Measurements from ENCODE around the gene MED13L.
"Not testable (repeated sequence)": the region's sequence is repeated elsewhere in the genome, so short reads cannot be mapped to it uniquely, and the experiment has no call there.

Gene MED13L

DNA sequence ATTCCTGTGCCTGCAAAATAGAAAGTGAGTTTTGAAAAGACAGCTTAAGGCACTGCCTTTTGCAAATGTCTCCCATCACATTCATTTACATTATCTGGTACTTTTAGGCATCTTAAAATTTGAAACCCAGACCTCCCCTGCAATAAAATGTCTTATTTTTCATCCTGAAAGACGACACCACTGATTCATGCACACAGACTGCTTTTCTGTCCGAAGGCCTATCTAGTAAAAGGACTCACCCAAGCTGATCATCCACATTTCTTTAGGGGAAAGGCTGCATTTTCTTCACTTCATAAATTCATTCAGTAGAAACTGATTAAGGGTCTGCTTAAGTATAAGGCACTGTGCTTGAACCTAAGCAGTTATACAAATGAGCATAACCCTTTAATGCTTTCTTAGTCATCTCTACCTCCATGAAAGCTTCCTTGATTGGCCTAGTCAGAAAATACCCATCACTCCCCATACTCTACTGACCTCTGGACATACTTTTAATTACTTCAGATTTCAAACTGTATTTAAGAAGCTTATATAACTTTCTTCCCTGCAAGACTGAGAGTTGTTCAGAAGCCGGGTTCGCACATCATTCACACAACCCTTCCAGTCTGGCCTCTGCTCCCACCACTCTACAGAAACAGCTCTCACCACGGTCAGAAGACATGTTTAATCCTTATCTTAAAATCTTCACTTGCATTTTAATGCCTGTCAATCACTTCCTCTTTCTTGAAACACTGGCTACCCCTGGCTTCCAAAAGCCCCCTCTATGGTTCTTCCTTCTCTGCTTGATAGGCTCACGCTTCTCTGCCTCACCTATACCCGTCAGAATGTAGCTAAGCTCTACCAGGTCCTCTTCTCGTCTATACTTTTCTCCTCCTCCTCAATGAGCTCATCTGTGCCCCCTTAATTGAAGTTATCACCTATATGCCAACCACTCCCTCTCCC, 288.6 kb downstream of the MED13L start:
- FAIRE-seq, result no peak

DNA sequence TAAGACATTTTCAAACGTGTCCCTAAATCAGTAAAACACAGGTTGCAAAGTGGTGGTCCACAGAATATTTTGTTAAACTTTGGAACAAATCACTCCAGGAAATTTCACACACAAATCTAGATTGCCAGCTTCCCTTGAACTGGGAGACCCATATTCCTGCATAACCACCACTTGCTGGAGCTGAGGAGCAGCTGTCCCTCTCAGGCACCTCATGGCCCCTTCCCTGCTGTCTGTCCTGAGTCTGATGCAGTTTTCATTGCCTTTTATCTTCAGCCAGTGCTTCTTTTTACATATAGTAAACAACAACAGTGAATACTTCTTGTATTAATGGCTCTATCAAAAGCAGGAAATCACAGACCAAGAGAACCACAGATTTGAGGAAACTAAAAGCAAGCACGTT, 289.3 kb downstream of the MED13L start:
- no peak for FAIRE-seq
- DNase-seq (ENCODE audit: insufficient read length, low spot score), result no peak

More for the DNA sequence above, 288.6 kb downstream of the MED13L start:
- no peak for DNase-seq (ENCODE audit: insufficient read length, low spot score)

DNA sequence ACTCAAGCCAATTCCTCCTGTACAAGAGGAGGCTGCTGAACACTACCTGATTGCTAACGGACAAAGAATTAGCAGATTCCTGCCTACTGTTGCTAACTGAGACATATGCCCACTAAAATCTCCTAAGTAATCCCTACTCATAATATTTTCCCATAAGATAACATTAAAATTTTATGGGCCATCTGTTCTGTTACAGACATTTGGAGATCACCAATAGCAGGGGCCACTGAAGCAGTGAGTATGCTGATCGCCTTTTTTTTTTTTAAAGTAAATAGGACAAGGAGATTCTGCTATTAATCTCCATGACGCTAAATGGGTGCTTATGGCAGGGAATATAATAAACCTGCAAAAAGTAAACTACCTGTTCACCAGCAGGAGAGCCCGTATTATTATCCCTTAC, 292.9 kb downstream of the MED13L start:
- FAIRE-seq (no peak), DNase-seq (ENCODE audit: insufficient read length, low spot score) (no peak)

DNA sequence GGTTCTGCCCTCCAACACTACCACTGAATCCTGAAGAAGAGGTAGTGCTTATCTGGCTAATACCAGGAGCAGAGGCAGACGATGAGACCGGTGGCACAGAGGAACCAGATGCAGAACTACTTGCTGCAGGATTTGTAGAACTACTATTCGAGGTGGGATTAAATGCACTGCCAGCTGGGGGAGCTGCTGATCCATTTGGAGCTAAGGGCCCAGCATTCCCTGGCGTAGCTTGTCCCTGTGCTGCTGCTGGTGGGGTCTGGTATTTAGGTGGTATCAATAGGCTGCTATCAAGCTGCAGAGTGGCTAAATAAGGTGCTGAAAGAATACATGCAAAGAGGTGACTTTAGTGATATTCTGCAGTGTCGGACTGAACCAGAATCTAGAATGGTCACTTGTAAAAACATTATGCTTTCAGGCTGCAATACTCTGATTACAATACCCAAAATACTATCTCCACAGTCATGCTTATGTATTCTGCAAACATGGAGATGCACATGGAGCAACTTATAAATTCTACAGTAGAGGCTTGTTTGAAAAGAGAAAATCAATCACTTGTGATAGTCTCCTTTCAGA, 294.2 kb downstream of the MED13L start:
- DNase-seq (ENCODE audit: insufficient read length, low spot score), result no peak
- no peak for FAIRE-seq

DNA sequence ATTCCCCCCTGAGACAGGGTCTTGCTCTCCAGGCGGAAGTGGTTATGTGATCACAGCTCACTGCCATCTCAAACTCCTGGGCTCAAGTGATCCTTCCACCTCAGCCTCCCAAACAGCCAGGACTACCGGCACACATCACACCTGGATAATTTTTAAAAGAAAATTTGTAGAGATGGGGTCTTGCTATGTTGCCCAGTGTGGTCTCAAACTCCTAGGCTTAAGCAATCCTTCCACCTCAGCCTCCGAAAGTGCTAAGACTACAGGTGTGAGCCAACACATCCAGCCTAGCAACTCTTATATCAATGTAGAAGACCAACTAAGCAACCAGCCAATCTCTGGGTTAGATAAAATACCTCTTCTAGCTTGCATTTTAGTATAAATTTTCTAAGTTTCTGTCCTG, 297.2 kb downstream of the MED13L start:
- DNase-seq (ENCODE audit: insufficient read length, low spot score) (no peak), FAIRE-seq (no peak)

DNA sequence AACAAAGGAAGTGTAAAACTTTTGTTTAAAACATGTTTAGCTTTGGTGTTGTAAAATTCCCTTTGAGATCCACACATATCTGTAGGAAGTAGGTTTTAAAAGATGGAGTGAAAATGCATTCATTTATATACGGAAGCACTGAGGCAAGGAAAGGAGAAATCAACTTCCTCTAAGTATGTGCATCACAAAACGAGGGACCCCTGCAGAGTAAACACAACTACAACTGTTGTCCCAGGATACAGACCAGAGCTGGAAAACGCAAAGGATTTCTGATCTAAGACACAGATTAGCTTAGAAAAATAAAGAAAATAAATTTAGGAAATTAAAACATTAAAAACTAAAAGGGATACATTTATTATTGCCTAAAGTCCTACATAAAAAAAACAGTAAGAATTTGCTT, 297.6 kb downstream of the MED13L start:
- no peak for DNase-seq (ENCODE audit: insufficient read length, low spot score)
- FAIRE-seq, result no peak

DNA sequence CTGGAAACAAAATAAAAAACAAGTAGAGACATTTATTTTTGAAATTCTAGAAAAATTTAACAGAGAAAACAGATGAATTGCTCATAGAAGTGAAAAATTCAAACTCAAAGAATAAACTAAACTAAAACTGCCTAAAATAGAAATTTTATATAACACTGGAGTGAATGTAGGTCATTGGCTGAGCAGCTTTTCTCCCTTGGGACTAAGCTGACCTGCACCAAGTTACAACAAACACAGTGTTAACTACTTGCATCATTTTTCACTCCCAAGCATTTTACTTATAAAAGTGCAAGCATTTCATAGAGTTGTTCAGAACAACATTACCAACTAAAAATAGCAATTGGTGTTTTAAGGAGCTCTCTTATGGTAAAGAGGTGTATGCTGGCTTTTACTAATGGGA, 298.1 kb downstream of the MED13L start:
- DNase-seq (ENCODE audit: insufficient read length, low spot score) (no peak), FAIRE-seq (no peak)

DNA sequence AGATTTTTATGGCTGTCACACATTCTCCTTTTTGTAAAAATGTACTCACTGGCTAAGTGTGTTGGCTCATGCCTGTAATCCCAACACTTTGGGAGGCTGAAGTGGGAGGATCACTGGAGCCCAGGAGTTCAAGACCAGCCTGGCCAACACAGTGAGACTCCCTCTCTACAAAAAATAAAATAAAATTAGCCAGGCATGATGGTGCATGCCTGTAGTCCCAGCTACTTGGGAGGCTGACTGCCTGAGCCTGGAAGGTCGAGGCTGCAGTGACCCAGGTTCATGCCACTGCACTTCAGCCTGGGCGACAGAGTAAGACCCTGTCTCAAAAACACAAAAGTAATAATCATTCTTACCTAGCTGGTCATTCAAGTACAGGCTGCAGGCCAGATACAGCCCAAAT, 300.7 kb downstream of the MED13L start:
- FAIRE-seq, result not testable (repeated sequence)

DNA sequence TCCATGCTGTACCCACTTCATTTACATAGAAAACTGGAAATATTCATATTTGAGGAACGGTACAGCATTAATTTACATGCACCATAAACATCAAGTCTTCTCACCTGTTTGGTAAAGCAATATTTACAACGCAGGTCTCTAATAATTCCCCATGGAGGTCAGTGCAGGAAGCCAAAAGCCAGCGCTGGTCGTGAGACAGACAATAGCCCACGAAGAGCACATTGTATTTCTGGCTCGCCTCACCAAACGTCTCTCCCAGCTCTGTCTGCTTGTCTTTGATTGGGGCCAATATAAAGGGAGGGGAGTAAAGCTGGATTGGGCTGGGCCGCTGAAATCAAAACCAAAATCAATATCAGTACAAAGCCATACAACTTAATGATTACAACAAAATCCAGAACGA, 302.1 kb downstream of the MED13L start:
- FAIRE-seq (no peak), DNase-seq (ENCODE audit: insufficient read length, low spot score) (no peak)

More for the DNA sequence above, 300.7 kb downstream of the MED13L start:
- not testable (repeated sequence) for DNase-seq (ENCODE audit: insufficient read length, low spot score)

DNA sequence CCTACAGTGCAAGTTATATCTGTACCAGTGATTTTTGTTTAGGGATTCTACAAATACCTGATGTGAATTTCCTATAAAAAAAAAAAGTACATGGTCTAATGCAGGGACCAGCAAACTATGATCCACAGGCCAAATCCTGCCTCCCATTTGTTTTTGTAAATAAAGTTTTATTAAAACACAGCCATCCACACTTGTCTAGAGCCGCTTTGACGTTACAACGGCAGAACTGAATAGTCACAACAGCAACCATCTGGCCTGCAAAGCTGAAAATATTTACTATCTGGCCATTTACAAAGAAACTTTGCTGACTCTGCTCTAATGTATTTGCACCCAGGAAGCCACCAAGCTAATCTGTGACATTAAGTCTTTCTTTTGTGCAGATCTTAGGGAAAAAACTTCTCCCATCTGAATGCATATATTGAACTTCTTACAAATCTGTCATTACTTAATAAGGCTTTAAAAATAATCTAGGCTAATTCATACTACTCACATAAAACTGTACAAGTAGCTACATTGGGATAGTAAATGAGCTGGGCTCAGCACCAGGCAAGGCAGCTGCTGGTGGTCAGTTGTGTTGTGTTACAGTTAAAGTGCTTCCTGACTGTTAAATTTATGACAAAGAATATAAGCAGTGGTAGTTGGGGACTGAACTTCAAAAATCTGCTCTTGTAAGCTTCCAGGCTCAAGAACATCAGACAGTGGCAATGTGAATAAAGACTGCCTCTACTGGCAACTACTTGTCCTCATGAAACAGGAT, 303.3 kb downstream of the MED13L start:
- no peak for DNase-seq (ENCODE audit: insufficient read length, low spot score)
- FAIRE-seq, result no peak

DNA sequence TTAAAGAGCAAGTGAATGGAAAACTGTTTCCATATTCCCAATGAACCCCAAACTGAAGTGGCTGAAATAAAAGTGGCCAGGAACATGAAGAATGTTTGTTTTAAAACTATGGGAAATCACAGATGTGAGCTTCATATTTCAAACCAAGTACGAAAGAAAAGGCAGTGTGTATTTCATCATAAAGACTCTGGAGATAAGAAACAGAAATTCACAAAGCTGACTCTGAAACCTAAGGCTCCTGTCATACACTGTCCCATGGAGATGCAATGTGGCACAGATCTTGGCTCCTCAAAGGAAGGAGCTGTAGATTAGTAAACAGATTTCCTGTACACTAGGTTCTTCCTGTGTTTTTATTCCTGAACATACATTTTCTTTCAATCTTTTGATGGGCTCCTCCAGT, 304.4 kb downstream of the MED13L start:
- no peak for FAIRE-seq
- DNase-seq (ENCODE audit: insufficient read length, low spot score), result no peak

DNA sequence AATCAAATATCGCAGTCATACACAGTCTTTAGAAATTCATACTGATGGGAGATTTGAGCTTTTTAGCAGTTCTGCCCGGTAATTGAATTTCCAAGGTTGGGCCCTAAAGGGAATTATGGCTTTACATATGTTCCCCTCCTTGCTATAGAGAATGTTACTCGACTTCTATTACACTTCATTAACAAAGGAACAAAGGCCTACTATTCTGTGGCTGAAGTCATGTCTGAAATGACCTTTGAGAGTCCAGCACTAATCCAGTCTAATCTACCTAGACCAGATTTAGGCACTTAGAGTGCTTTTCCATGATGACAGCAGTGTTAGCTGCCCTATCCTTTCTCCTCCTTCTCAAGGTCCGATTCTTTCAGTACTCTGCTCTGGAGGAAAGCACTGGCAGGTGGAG, 305.3 kb downstream of the MED13L start:
- no peak for DNase-seq (ENCODE audit: insufficient read length, low spot score)
- no peak for FAIRE-seq

DNA sequence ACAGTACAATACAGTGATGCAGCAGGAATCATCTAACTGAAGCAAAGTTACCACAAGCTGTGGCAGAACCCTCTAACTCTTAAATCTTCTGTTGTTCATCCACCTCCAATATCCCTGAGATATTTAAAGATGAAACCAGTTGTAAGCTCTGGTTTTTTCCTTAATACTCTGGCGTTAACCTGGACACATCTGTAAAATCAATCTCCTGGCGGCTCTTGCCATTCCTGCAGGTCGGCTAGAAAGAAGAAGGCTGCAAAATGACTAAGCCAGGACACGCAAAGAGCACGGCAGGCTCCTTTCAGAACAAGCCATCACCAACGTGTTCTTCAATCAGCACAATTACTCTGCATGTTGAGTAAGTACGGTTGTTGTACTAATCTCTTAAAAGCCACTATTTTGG, 309.3 kb downstream of the MED13L start:
- no peak for FAIRE-seq
- no peak for DNase-seq (ENCODE audit: insufficient read length, low spot score)

DNA sequence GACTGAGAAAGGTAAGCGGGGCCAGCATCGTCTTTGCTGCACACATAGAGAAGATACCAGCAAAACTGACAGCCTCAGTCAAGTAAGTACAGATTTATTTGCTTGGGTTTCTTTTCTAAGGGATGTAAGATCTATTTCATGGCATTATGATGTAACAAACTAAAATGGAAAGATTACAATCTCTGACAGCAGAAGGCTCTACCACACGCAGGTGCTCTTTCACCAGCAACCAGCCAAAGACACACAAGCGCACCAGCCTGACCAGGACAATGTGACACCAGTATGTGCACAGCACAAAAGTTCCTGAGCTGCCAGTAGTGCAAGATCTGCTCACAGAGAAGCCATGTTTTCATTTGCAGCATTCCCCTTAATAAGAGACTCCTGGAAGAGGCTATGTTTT, 311.1 kb downstream of the MED13L start:
- no peak for FAIRE-seq

DNA sequence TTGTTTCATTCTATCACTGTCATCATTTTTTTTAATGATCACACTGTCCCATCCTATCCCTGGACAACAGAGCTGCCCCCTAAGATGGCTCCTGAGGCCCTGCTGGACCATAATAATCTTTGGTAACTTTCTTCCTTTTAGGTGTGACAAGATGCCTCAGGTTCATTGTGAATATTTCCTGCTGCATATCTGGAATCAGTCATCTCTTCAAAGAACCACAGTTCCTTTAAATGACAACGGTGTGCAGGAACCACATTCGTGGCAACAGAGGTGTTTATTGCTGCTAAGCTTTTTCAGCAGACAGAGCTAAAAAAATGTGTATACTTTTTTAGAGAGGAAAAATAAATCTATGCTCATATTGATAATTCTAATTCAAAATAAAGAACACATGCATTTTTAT, 312.9 kb downstream of the MED13L start:
- FAIRE-seq (no peak), DNase-seq (ENCODE audit: insufficient read length, low spot score) (no peak)

More for the DNA sequence above, 311.1 kb downstream of the MED13L start:
- DNase-seq (ENCODE audit: insufficient read length, low spot score), result no peak

DNA sequence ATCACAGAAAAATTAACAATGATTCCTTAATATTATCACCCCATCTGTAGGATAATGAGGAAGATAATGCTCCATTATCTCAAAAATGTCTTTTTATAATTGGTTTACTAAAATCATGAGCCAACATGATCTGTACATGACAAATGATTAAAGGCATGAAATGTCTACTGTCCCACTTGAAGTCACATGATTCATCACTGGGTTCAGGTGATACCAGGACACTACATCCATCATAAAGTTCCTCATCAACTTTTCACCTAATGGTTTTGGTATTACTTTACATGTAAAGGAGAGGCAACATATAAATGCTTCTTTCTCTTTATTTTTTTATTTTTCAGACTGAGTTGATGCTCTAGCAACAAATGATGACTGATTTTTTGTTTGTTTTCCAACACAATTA, 313.3 kb downstream of the MED13L start:
- no peak for DNase-seq (ENCODE audit: insufficient read length, low spot score)

DNA sequence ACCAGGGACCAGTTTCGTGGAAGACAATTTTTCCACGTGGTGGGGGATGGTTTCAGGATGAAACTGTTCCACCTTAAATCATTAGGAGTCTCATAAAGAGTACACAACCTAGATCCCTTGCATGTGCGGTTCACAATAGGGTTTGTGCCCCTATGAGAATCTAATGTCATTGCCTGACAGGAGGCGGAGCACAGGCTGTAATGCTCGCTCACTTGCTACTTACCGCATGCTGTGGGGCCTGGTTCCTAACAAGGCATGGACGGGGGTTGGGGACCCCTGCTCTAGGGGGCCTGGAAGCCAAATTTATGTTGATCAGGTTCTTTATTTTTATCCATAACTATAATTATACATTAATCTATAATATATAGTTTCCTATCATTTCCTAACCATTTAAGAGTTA, 315.3 kb downstream of the MED13L start:
- FAIRE-seq (no peak), DNase-seq (ENCODE audit: insufficient read length, low spot score) (no peak)

More for the DNA sequence above, 313.3 kb downstream of the MED13L start:
- no peak for FAIRE-seq

DNA sequence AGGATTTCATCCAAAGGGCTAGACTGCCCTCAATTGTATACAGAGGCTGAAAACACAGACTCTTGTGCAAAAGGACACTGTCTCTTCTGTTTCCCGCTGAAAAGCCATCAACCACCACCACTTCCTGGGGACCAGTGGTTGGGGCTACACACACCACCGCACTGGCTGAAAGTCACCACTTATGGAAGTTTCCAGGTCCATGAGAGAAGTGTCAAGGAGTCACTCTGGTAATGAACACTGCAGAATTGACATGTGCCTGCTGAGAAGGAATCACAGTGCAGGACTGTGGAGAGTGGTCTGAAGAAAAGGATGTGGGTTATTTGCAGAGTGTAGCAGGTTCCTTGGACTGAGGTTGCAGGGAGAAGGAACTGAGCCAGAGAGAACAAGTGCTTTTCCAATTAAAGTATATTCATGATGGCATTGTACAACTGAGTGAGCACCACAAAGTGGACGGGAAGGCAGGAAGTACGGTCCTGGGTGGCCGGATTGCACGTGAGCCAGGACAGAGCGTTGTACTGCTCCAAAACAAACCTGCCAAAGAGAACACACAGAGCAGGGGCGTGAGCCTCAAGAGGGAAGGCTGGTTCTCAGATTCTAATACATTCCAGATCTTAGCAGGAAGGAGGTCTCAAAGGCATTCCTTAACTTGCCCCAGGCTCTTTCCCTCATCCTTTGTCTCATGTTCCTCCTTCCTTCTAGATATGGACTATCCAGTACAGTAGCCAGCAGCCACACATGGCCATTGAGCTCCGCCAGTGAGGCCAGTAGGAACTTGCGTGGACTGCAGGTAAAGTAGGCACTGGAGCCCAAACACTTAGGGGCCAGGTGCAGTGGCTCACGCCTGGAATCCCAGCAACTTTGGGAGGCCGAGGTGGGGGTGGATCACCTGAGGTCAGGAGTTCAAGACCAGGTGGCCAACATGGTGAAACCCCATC, 316.4 kb downstream of the MED13L start:
- peak; percentile 9 for FAIRE-seq
- DNase-seq (ENCODE audit: insufficient read length, low spot score), result no peak

DNA sequence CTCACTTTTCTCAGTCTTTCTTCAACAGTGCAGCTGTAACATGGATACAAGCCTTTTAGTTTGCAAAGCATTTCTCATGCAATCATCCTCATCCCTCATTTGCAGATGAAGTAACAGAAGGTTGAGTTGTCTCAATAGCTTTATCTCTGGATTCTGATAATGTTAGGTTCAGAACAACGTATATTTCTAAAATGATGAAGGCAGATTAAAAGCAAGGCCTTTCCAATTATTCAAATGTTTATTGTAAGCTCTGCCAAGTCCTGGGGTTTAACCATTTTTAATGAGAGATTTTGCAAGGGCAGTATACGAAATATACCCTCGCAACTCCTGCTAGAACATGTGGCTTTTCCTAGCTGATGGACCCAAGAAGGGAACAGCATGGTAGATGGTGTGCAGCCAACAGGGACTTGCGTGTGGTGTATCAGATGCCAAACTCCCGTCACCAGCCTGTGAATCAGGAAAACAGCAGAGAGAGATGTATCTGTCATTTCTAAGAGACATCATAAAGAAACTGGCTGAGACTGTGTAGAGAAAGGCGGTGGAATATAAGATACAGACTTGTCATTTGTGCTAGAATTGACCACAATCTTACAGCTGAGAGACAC, 319.7 kb downstream of the MED13L start:
- FAIRE-seq (no peak), DNase-seq (ENCODE audit: insufficient read length, low spot score) (no peak)

DNA sequence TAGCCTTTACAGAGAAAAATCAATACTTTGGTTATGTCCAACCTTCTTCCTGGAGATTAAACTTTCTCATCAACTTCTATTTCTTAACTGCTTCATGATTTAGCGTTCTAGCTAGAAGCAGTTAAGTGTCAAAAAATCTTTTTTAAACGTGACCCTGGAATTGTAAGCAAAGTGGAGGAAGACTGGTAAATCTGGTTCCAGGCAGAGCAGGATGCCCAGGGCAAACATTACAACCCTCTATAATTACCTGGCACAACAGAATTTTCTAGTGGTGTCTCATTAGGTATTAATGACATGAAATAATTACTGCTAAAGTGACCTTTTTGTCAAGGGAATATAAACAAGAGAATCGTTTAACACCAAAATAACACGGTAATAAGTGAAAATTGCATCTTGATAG, 320.8 kb downstream of the MED13L start:
- DNase-seq (ENCODE audit: insufficient read length, low spot score), result no peak
- no peak for FAIRE-seq
